Cardiac fibroblast (primary cell): ENCODE measurements around the gene STK32B.

ENCODE experiments used
- DNase-seq, 2 donors: peaks; one replicate each; pipeline versions ENCODE4 v3.0.0 to v3.0.0-alpha.2; 2010; ENCODE audit warnings: low read depth in 2 of 2
- H3K4me3 ChIP-seq, 2 donors: replicated peaks in 1 of 2; 1 replicate in 1 of 2; 2 replicates in 1 of 2; pipeline ENCODE4 v1.5.1; 2011; ENCODE audit warnings: low read depth in 2 of 2, low read length in 2 of 2, mild to moderate bottlenecking in 2 of 2, moderate library complexity in 1 of 2
- TF ChIP-seq, protein P1 (sequence below): IDR thresholded peaks from one replicate; pipeline ENCODE4 v1.5.1; 2011; ENCODE audit warnings: low read depth, mild to moderate bottlenecking, low read length, inconsistent platforms

Gene STK32B

DNA sequence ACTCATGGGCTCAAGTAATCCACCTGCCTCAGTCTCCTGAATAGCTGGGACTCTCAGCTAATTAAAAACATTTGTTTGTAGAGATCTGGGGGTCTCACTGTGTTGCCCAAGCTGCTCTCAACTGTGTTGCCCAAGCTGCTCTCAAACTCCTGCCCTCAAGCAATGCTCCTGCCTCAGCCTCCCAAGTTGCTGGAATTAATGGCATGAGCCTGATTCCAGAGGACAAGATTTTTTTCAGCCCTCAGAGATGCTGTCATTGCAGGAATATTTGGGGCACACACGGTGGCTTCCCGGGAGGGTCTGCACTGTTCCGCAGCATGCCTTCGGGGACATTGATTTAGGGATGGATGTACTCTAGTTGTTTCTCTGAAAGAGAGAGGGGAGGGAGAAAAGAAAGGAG is 49.7 kb downstream of the STK32B start:
- TF ChIP-seq, protein P1, sequence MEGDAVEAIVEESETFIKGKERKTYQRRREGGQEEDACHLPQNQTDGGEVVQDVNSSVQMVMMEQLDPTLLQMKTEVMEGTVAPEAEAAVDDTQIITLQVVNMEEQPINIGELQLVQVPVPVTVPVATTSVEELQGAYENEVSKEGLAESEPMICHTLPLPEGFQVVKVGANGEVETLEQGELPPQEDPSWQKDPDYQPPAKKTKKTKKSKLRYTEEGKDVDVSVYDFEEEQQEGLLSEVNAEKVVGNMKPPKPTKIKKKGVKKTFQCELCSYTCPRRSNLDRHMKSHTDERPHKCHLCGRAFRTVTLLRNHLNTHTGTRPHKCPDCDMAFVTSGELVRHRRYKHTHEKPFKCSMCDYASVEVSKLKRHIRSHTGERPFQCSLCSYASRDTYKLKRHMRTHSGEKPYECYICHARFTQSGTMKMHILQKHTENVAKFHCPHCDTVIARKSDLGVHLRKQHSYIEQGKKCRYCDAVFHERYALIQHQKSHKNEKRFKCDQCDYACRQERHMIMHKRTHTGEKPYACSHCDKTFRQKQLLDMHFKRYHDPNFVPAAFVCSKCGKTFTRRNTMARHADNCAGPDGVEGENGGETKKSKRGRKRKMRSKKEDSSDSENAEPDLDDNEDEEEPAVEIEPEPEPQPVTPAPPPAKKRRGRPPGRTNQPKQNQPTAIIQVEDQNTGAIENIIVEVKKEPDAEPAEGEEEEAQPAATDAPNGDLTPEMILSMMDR = no peak
- no peak overlapping the region for H3K4me3 ChIP-seq
- DNase-seq = no peak

DNA sequence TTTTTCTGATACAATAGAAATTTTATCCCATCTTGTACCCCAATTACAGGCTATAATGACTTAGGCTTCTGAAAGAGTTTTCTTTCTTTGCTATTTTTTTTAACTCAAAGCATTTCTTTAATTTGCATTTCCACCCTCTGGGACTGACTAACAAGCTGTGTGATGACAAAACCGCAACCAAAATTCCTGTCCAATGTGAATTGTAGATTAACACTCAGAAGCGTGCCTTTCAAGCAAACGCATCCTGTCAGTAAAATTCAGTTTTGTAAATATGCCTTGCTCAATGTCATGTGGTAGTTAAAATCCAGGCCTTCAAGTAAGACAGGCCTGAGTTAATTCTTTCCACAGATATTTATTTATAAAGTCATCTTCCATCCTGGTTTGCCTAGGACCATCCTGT is 50.3 kb downstream of the STK32B start:
- no peak overlapping the region for H3K4me3 ChIP-seq
- TF ChIP-seq, protein P1 = no peak
- DNase-seq = no peak

DNA sequence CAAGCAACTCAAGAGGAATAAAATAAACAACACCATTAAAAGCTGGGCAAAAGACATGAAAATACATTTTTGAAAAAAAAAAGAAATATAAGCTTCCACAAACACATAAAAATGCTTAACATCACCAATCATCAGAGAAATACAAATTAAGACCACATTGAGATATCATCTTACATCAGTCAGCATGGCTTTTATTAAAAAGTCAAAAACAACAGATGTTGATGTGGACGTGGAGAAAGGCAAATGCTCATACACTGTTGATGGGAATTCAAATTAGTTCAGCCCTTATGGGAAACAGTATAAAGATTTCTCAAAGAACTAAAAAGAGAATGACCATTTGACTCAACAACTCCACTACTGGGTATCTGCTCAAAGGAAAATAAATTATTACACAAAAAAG is 59.6 kb downstream of the STK32B start:
- H3K4me3 ChIP-seq = no peak overlapping the region
- TF ChIP-seq, protein P1 = no peak
- DNase-seq = no peak

DNA sequence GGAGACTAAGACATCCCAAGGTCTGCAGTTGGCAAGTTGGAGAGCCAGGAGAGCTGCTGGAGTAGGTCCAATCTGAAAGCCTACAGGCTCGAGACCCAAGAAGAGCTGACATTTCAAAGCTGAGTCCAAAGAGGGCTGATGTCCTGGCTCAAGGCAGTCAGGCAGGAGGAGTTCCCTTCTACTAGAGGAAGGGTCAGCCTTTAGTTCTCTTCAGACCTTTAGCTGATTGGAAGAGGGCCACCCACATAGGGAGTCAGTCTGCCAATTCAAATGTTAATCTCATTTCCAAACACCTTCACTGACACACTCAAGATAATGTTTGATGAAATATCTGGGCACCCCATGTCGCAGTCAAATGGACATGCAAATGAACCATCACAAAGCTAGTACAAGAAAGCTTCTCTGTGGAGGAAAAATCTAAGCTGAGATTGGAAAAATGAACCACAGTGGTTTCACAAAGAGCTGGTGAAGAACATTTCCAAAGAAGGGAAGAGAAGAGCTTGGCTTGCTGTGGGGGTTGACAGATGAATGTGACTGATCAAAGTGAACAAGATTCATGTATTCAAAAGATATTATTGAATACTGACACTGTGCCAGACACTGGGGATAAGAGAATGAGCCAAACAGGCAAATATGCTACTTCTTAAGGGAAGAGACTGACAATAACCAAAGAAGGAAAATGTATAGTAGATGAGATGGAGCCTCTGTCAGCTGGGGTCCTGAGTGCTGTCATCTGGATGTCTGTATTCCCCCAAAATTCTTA is 61.2 kb downstream of the STK32B start:
- no peak overlapping the region for H3K4me3 ChIP-seq
- no peak for DNase-seq
- TF ChIP-seq, protein P1 = no peak

DNA sequence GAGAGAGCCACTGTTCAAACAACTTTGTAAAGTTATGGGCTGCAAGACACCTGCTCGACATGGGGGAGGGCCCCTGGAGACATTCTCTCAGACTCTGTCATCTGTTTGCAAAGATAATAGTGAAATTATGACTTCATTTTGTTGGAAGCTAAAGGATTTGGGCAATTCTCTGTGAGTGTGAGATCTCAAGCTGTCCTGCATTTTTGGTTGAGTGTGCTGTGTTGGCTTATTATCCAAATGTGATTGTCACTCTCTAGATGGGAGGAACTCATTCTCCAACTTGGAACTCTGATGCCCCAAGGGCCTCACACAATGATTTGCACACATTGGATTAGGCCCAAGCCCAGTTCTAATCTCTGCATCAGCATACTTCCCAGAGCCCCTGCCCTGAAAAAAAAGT is 63.7 kb downstream of the STK32B start:
- DNase-seq = peak in 1 of 2 donors; percentile 1
- H3K4me3 ChIP-seq = no peak overlapping the region
- TF ChIP-seq, protein P1 = no peak

DNA sequence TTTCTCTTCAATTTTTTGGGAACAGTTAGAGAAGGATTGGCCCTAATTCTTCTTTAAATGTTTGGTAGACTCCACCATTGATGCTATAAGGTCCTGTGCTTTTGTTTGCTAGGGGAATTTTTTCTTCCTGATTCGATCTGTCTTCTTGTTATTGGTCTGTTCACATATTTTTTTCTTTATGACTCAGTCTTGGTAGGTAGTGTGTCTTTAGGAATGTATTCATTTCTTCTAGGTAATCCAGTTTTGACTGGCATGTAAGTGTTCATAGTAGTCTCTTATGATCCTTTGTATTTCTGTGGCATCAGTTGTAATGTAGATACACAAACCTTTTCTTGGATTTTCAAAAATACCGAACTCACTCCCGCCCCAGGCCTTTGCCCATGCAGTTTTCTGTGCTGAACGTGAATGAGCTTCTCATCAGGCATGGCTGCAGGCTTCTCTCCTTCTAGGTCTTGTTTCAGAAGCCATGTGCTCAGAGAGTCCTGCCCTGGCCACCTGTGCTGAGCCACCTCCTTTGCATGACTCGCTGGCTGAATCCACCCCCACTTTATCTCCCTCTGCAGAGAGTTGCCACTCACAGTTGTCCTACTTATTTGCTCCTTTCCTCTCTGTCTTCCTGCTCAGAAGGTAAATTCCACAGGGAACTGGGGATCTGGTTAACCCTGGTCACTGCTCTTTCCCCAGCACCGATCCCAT is 67.0 kb downstream of the STK32B start:
- TF ChIP-seq, protein P1 = no peak
- no peak for DNase-seq
- no peak overlapping the region for H3K4me3 ChIP-seq
